Hepatocyte (in vitro differentiated cells): ENCODE measurements around the gene ZNF697. TPM values are rescaled to one million over a fixed set of nuclear protein-coding genes. Genes with fewer than 3 reads are reported as not detected.

ENCODE experiments used
- DNase-seq: peaks from one replicate; pipeline ENCODE4 v3.0.0-alpha.2; 2016; ENCODE audit warnings: low spot score
- H2AFZ ChIP-seq: fragments of 200-600 bp; sonication (generic); 2 replicates; pipeline ENCODE4 v1.6.0; 2016; ENCODE audit warnings: antibody characterized with exemption, mild to moderate bottlenecking
- H3K27ac ChIP-seq: fragments of 200-600 bp; sonication (generic); 2 replicates; pipeline ENCODE4 v1.5.1; 2016; ENCODE audit warnings: mild to moderate bottlenecking
- H3K27me3 ChIP-seq: fragments of 200-600 bp; sonication (generic); 2 replicates; pipeline ENCODE4 v1.6.1; 2016
- H3K36me3 ChIP-seq: fragments of 200-600 bp; sonication (generic); replicated peaks from 2 replicates; pipeline ENCODE4 v1.5.1; 2016; ENCODE audit warnings: low read depth; ENCODE audit not compliant: insufficient read depth
- H3K4me1 ChIP-seq: fragments of 200-600 bp; sonication (generic); 2 replicates; pipeline ENCODE4 v1.5.1; 2016; ENCODE audit warnings: mild to moderate bottlenecking, moderate library complexity; ENCODE audit not compliant: insufficient read depth
- H3K4me2 ChIP-seq: fragments of 200-600 bp; sonication (generic); 2 replicates; pipeline ENCODE4 v1.6.0; 2016
- H3K4me3 ChIP-seq: fragments of 200-600 bp; sonication (generic); 2 replicates; pipeline ENCODE4 v1.5.1; 2016; ENCODE audit warnings: mild to moderate bottlenecking
- H3K79me2 ChIP-seq: fragments of 200-600 bp; sonication (generic); 2 replicates; pipeline ENCODE4 v1.6.0; 2017; ENCODE audit warnings: mild to moderate bottlenecking
- H3K9me2 ChIP-seq: fragments of 200-600 bp; sonication (generic); replicated peaks from 2 replicates; pipeline ENCODE4 v1.6.0; 2017; ENCODE audit warnings: mild to moderate bottlenecking; ENCODE audit not compliant: insufficient read depth
- H3K9me3 ChIP-seq: fragments of 200-600 bp; sonication (generic); 2 replicates; pipeline ENCODE4 v1.5.1; 2016; ENCODE audit warnings: low read depth, mild to moderate bottlenecking
- H4K20me1 ChIP-seq: fragments of 200-600 bp; sonication (generic); 2 replicates; pipeline ENCODE4 v1.6.0; 2016; ENCODE audit warnings: mild to moderate bottlenecking; ENCODE audit not compliant: insufficient read depth, poor library complexity, severe bottlenecking
- EZH2 ChIP-seq: fragments of 200-600 bp; sonication (generic); IDR thresholded peaks from 2 replicates; pipeline ENCODE4 v1.6.1; 2016; ENCODE audit warnings: antibody characterized with exemption, mild to moderate bottlenecking, borderline replicate concordance
- EZH2phosphoT487 ChIP-seq: fragments of 200-600 bp; sonication (generic); IDR thresholded peaks from one replicate; pipeline ENCODE4 v1.6.1; 2018; ENCODE audit warnings: antibody characterized with exemption, mild to moderate bottlenecking, low read depth, moderate library complexity; ENCODE audit not compliant: unreplicated experiment, severe bottlenecking
- WGBS: methylation state at CpG from one replicate; pipeline ENCODE4 v1.1.6; 2016; ENCODE audit warnings: low lambda C conversion rate; ENCODE audit errors: missing lambda C conversion rate; 5-methylcytosine and 5-hydroxymethylcytosine counted together
- polyA plus RNA-seq: library from polyadenylated mRNA; unstranded; fragments of >200 nt; fragmentation: Nextera tagmentation; extraction: Ambion mirVana; gene quantifications from 2 replicates; pipeline ENCODE4 v1.2.1, GENCODE V29; 2016
- total RNA-seq: library from RNA; depleted of rRNA; stranded (reverse); fragments of >200 nt; gene quantifications from 2 replicates; pipeline ENCODE4 v1.2.3, GENCODE V29; 2014
- TF ChIP-seq, protein P1 (sequence below): fragments of 200-600 bp; sonication (generic); IDR thresholded peaks from 2 replicates; pipeline ENCODE4 v1.5.1; 2016; ENCODE audit warnings: antibody characterized with exemption, mild to moderate bottlenecking; ENCODE audit not compliant: poor library complexity

Gene ZNF697
- total and polyA plus RNA-seq, 2 experiments from 2014 or later = 0.58 to 7.5 TPM

DNA sequence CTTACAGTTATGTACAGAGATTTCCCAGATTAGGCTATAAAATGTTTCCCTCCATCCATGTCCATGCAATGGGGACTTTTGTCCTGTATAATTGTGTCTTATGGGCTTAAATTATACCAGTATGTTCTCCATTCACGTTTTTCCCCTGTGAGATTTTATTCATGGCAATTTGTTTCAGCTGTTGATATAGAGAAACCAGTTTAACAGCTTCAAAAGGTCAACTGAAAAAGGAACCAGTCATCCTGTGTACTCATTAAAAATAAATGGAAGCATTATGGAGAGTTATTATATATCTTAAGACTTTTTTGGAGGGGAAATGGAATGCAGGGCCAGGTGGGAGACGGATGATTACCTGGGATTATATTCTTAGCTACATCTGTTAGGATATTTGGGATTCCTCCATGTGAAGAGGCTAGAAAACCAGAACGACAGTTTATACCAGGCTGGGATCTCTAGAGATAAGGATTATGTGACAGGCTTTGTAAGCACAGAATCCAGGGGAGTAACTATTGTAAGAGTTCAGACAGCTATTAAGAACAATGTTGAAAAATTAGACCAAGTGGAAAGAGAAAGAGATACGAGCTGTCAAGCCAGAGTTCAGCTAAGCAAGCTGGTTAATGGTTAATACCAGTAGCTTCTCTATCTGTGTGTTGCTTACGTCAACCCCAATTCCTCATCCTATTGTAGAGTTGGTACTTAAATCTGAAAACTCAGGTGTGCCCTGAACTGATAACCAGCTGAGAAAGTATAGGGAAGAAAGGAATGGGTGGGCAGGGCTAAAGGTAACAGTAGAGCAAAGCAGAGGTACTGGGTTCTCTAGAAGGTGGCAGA lies 12.4 kb upstream of the ZNF697 start:
- no peak overlapping the region for H3K4me3 ChIP-seq
- H3K79me2 ChIP-seq = no peaks in the 10 kb centered on the region
- no peaks in the 10 kb centered on the region for H4K20me1 ChIP-seq
- H3K9me3 ChIP-seq = no peaks in the 10 kb centered on the region
- no peaks in the 10 kb centered on the region for H3K27me3 ChIP-seq
- 39% methylated on average over 5 of the region's 5 CpGs for WGBS
- H3K9me2 ChIP-seq = no peaks in the 10 kb centered on the region
- H3K36me3 ChIP-seq = no peaks in the 10 kb centered on the region
- TF ChIP-seq EZH2 (no peak), EZH2phosphoT487 (no peak)
- TF ChIP-seq, protein P1, sequence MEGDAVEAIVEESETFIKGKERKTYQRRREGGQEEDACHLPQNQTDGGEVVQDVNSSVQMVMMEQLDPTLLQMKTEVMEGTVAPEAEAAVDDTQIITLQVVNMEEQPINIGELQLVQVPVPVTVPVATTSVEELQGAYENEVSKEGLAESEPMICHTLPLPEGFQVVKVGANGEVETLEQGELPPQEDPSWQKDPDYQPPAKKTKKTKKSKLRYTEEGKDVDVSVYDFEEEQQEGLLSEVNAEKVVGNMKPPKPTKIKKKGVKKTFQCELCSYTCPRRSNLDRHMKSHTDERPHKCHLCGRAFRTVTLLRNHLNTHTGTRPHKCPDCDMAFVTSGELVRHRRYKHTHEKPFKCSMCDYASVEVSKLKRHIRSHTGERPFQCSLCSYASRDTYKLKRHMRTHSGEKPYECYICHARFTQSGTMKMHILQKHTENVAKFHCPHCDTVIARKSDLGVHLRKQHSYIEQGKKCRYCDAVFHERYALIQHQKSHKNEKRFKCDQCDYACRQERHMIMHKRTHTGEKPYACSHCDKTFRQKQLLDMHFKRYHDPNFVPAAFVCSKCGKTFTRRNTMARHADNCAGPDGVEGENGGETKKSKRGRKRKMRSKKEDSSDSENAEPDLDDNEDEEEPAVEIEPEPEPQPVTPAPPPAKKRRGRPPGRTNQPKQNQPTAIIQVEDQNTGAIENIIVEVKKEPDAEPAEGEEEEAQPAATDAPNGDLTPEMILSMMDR = no peak
- H3K27ac ChIP-seq = peak overlapping the region; percentile 68
- H3K4me1 ChIP-seq = peaks cover 11% of the 10 kb centered on the region
- H2AFZ ChIP-seq = no peak overlapping the region
- peak; percentile 21 for DNase-seq
- H3K4me2 ChIP-seq = peak overlapping the region; percentile 57

DNA sequence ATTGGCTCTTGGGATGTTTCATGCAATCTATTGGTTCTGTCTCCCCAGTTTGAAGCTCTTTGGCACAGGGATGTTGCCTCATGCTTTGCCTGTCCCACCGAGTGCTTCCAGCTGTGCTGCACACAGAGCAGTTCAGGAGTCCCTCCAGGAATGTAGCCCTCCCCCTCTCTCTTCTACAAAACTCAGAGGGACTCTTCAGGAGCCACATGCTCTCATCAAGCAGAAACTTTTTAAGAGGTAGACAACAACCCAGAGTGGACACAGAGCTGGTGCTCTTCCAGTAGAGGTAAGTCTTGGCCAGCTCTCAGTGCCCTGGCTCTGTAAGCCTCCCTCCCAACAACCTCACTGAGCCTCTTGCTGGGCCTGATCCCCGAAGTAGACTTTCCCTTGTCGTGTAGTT lies 11.6 kb upstream of the ZNF697 start:
- Histone ChIP-seq H3K4me3 (no peak overlapping the region), H2AFZ (no peak overlapping the region), H3K27ac (peak overlapping the region; percentile 68)

DNA sequence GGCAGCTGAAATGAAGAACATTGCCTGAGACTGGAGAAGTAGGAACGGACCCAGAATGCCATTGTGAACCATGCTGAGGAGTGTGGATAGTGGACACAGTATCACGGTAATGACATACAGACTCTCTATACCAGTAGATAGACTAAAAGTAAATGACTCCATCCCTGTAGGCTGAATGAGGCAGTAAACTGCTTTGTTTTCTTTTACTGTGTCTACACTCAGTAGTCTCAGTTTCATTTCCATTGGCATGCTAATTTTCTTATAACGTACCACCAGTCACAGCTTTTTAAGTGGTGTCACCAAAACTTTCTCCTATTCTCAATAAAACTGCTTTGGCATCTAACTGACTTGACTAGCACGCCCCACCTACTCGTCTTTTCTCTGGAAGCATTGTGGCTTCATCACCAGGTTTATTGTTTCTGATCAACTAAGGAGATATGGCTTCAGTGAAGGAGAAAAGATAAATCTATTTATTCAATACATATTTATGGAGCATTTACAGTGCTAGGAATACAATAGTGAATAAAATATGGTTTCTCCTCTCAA lies 8.4 kb upstream of the ZNF697 start:
- no peak overlapping the region for H3K27ac ChIP-seq
- no peaks in the 10 kb centered on the region for H3K79me2 ChIP-seq
- H2AFZ ChIP-seq = no peak overlapping the region
- DNase-seq = no peak
- H3K4me1 ChIP-seq = peaks cover 12% of the 10 kb centered on the region
- H3K36me3 ChIP-seq = no peaks in the 10 kb centered on the region
- TF ChIP-seq EZH2phosphoT487 (no peak), EZH2 (no peak)
- TF ChIP-seq, protein P1 = no peak
- WGBS = 88% methylated on average over 5 of the region's 5 CpGs
- no peaks in the 10 kb centered on the region for H3K27me3 ChIP-seq
- H3K4me2 ChIP-seq = no peak overlapping the region
- no peaks in the 10 kb centered on the region for H4K20me1 ChIP-seq
- no peaks in the 10 kb centered on the region for H3K9me3 ChIP-seq
- no peaks in the 10 kb centered on the region for H3K9me2 ChIP-seq
- H3K4me3 ChIP-seq = no peak overlapping the region

More for the DNA sequence above, 11.6 kb upstream of the ZNF697 start:
- Histone ChIP-seq H3K9me3 (no peaks in the 10 kb centered on the region), H3K4me1 (peaks cover 12% of the 10 kb centered on the region), H3K4me2 (peak overlapping the region; percentile 16), H3K9me2 (no peaks in the 10 kb centered on the region), H3K79me2 (no peaks in the 10 kb centered on the region), H3K36me3 (no peaks in the 10 kb centered on the region), H4K20me1 (no peaks in the 10 kb centered on the region), H3K27me3 (no peaks in the 10 kb centered on the region)
- WGBS = 22% methylated on average over 3 of the region's 3 CpGs
- no peak for DNase-seq
- no peak for TF ChIP-seq EZH2phosphoT487
- TF ChIP-seq EZH2 = no peak
- TF ChIP-seq, protein P1 = no peak
